IgD-negative memory B cell (primary cell): ENCODE results near the gene BEST2. TPM values are rescaled to one million over a fixed set of nuclear protein-coding genes. Genes with fewer than 3 reads are reported as not detected.

ENCODE experiments used
- H3K27ac Mint-ChIP-seq, 3 donors: one replicate each; pipeline ENCODE4 v1.8.0; 2020 to 2022; ENCODE audit warnings: mild to moderate bottlenecking in 3 of 3, mixed read lengths in 3 of 3, moderate library complexity in 1 of 3
- H3K27me3 Mint-ChIP-seq: one replicate; pipeline ENCODE4 v1.8.0; 2021; ENCODE audit warnings: mixed read lengths
- H3K36me3 Mint-ChIP-seq: one replicate; pipeline ENCODE4 v1.8.0; 2020; ENCODE audit warnings: mild to moderate bottlenecking, mixed read lengths
- H3K4me1 Mint-ChIP-seq, 3 donors: one replicate each; pipeline ENCODE4 v1.8.0; 2020 to 2022; ENCODE audit warnings: mixed read lengths in 3 of 3, mild to moderate bottlenecking in 1 of 3
- H3K4me3 Mint-ChIP-seq, 4 donors: one replicate each; pipeline ENCODE4 v1.8.0; 2020 to 2022; ENCODE audit warnings: mild to moderate bottlenecking in 4 of 4, mixed read lengths in 4 of 4, moderate library complexity in 3 of 4
- H3K9me3 Mint-ChIP-seq, 3 donors: one replicate each; pipeline ENCODE4 v1.8.0; 2020 to 2021; ENCODE audit warnings: mixed read lengths in 3 of 3, mild to moderate bottlenecking in 1 of 3
- polyA plus RNA-seq: library from polyadenylated mRNA; unstranded; fragments of 300-500 nt; fragmentation: Illumina TruSeq; gene quantifications from one replicate; pipeline ENCODE4 v1.2.3, GENCODE V29; 2021

Gene BEST2
- polyA plus RNA-seq, 1 donor from 2014 or later, result not detected

GRCh38 chr19:12802267-12803106, 50.9 kb downstream of the BEST2 start:
- Mint-ChIP-seq H3K27me3 (no peaks in the 10 kb centered on the region), H3K4me3 (peak overlapping the region; percentile 79 to 92 (median 88)), H3K27ac (peak overlapping the region; percentile 19 to 62 (median 43)), H3K9me3 (no peaks in the 10 kb centered on the region), H3K4me1 (peaks cover 15 to 22% (median 18%) of the 10 kb centered on the region in 3 donors), H3K36me3 (peaks cover 1% of the 10 kb centered on the region)

- peak overlapping the region in 3 of 4 donors; percentile 17 to 82 (median 76) for H3K4me3 Mint-ChIP-seq
These were observed 52.5 kb downstream of the BEST2 start for GRCh38 chr19:12804051-12804450.

GRCh38 chr19:12806242-12807081, 54.9 kb downstream of the BEST2 start, which contains the start of gene RNASEH2A:
Gene RNASEH2A (plus strand): TSS chr19:12806584. CDS start chr19:12806674, 90 bp downstream.
- Mint-ChIP-seq H3K27me3 (no peaks in the 10 kb centered on the region), H3K9me3 (no peaks in the 10 kb centered on the region), H3K27ac (peak within 1 kb of the TSS; percentile 89 to 96 (median 92)), H3K4me1 (peaks cover 9 to 16% (median 14%) of the 10 kb centered on the region in 3 donors), H3K36me3 (peaks cover 4% of the 10 kb centered on the region), H3K4me3 (peak within 1 kb of the TSS; percentile 89 to 98 (median 95))

More at GRCh38 chr19:12804051-12804450, 52.5 kb downstream of the BEST2 start:
- no peaks in the 10 kb centered on the region for H3K27me3 Mint-ChIP-seq
- peaks cover 15 to 22% (median 20%) of the 10 kb centered on the region in 3 donors for H3K4me1 Mint-ChIP-seq
- H3K36me3 Mint-ChIP-seq, result peaks cover 1% of the 10 kb centered on the region
- H3K27ac Mint-ChIP-seq, result no peak overlapping the region
- no peaks in the 10 kb centered on the region for H3K9me3 Mint-ChIP-seq

Other genes with a start within 250 kb of the BEST2 start
- gene ZNF564, start 200.3 kb upstream of the BEST2 start, polyA plus RNA-seq, result 16.2 TPM
- gene ZNF490, start 141.0 kb upstream of the BEST2 start, polyA plus RNA-seq, result 6.7 TPM
- gene ZNF791, start 140.9 kb upstream of the BEST2 start, polyA plus RNA-seq, result 13.3 TPM
- 99.6 TPM for gene MAN2B1, start 85.0 kb upstream of the BEST2 start, polyA plus RNA-seq
- gene WDR83, start 85.0 kb upstream of the BEST2 start, polyA plus RNA-seq, result 18.4 TPM
- 111 TPM for gene DHPS, start 69.9 kb upstream of the BEST2 start, polyA plus RNA-seq
- gene GNG14, start 63.8 kb upstream of the BEST2 start, polyA plus RNA-seq, result not detected
- 5.1 TPM for gene FBXW9, start 55.2 kb upstream of the BEST2 start, polyA plus RNA-seq
- gene TNPO2, start 27.9 kb upstream of the BEST2 start, polyA plus RNA-seq, result 4.2 TPM
- gene TRIR, start 17.1 kb upstream of the BEST2 start, polyA plus RNA-seq, result 299 TPM
- 64.2 TPM for gene GET3, start 14.3 kb upstream of the BEST2 start, polyA plus RNA-seq
- 6.6 TPM for gene HOOK2, start 23.8 kb downstream of the BEST2 start, polyA plus RNA-seq
- 955 TPM for gene JUNB, start 39.7 kb downstream of the BEST2 start, polyA plus RNA-seq
- gene PRDX2, start 50.0 kb downstream of the BEST2 start, polyA plus RNA-seq, result 195 TPM
- 6.4 TPM for gene THSD8, start 50.3 kb downstream of the BEST2 start, polyA plus RNA-seq
- gene RNASEH2A, start 54.8 kb downstream of the BEST2 start, polyA plus RNA-seq, result 27.4 TPM
- gene RTBDN, start 82.8 kb downstream of the BEST2 start, polyA plus RNA-seq, result not detected
- gene MAST1, start 86.7 kb downstream of the BEST2 start, polyA plus RNA-seq, result 1.2 TPM
- 49.6 TPM for gene DNASE2, start 129.7 kb downstream of the BEST2 start, polyA plus RNA-seq
- not detected for gene KLF1, start 135.4 kb downstream of the BEST2 start, polyA plus RNA-seq
- gene GCDH, start 139.4 kb downstream of the BEST2 start, polyA plus RNA-seq, result 13.5 TPM
- gene SYCE2, start 167.5 kb downstream of the BEST2 start, polyA plus RNA-seq, result not detected
- gene FARSA, start 181.9 kb downstream of the BEST2 start, polyA plus RNA-seq, result 56.8 TPM
- 158 TPM for gene CALR, start 186.8 kb downstream of the BEST2 start, polyA plus RNA-seq
- gene RAD23A, start 194.1 kb downstream of the BEST2 start, polyA plus RNA-seq, result 132 TPM
- 84.1 TPM for gene GADD45GIP1, start 205.4 kb downstream of the BEST2 start, polyA plus RNA-seq
- gene DAND5, start 217.8 kb downstream of the BEST2 start, polyA plus RNA-seq, result not detected
- gene NFIX, start 243.7 kb downstream of the BEST2 start, polyA plus RNA-seq, result 0.09 TPM